ENCODE results near the gene CEBPG.

Gene CEBPG

GRCh38 chr19:33396701-33397535 lies 23.4 kb downstream of the CEBPG start:
- no peak for DNase-seq

- DNase-seq = no peak
Measured at GRCh38 chr19:33397536-33398360, 24.2 kb downstream of the CEBPG start.

- DNase-seq = no peak
Measured at GRCh38 chr19:33398361-33399060, 25.0 kb downstream of the CEBPG start.

GRCh38 chr19:33399081-33399744 lies 25.7 kb downstream of the CEBPG start:
- no peak for DNase-seq

- DNase-seq = no peak
Measured at GRCh38 chr19:33399745-33400681, 26.5 kb downstream of the CEBPG start.

- DNase-seq = no peak
Measured at GRCh38 chr19:33400856-33401682, 27.6 kb downstream of the CEBPG start.

- no peak for DNase-seq
Measured at GRCh38 chr19:33401683-33402420, 28.3 kb downstream of the CEBPG start.

- no peak for DNase-seq
Measured at GRCh38 chr19:33402421-33403220, 29.1 kb downstream of the CEBPG start.

- no peak for DNase-seq
Measured at GRCh38 chr19:33403221-33403972, 29.9 kb downstream of the CEBPG start.

- DNase-seq = no peak
Measured at GRCh38 chr19:33403973-33404304, 30.4 kb downstream of the CEBPG start.

- no peak for DNase-seq
Measured at GRCh38 chr19:33404506-33405253, 31.2 kb downstream of the CEBPG start.

- DNase-seq = no peak
Measured at GRCh38 chr19:33405254-33405552, 31.7 kb downstream of the CEBPG start.

- no peak for DNase-seq
Measured at GRCh38 chr19:33405553-33406461, 32.3 kb downstream of the CEBPG start.

- peak; percentile 87 for DNase-seq
Measured at GRCh38 chr19:33406521-33407139, 33.1 kb downstream of the CEBPG start.

- DNase-seq = no peak
Measured at GRCh38 chr19:33407140-33407551, 33.6 kb downstream of the CEBPG start.

- no peak for DNase-seq
Measured at GRCh38 chr19:33407716-33408115, 34.2 kb downstream of the CEBPG start.
